ENCODE measurements around the gene EMP3. TPM values are rescaled to one million over a fixed set of nuclear protein-coding genes. Genes with fewer than 3 reads are reported as not detected.

Gene EMP3
- total and polyA plus RNA-seq, 9 of the 15 experiments (the other 6 are each of a cell fraction or from before 2014, with no cell fraction given), result 123 to 386 (median 296) TPM

DNA sequence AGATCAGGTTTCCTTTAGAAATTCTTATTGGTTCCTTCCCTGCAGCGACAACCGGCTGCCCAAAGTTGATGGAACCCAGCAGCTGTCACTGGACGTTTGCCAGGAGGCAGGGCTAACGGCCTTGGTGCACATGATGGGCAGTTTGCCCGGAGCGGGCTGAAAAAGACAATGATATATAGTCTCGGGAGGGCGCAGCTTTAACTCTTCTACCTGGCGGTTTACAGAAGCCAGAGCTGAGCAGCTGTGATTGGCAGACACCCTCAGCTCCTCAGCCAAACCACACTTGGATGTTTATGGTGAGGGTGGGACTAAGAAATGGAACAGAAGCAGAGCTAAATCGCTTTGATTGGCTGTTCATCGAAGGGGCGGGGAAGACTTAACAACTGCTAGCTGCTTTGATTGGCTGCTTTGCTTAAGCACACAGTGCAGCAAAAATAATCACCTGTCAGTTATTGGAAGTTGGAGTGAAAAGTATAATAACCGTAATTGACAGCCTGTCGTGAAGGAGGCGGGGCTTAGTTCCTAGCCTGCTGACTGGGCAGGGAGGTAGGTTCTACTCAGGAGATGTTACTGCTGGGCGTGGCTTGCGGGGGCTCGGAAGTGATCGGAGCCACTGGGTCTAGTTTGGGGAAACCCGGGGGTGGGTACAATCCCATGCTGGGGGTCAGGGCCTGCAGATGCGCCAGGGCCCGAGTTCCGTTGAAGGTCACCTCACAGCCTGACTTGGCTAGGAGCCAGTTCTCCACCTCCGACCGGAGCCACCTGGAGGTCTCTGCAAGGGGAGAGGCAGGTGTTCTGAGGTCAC, 7.5 kb downstream of the EMP3 start (continued):
- TF ChIP-seq, protein P1, sequence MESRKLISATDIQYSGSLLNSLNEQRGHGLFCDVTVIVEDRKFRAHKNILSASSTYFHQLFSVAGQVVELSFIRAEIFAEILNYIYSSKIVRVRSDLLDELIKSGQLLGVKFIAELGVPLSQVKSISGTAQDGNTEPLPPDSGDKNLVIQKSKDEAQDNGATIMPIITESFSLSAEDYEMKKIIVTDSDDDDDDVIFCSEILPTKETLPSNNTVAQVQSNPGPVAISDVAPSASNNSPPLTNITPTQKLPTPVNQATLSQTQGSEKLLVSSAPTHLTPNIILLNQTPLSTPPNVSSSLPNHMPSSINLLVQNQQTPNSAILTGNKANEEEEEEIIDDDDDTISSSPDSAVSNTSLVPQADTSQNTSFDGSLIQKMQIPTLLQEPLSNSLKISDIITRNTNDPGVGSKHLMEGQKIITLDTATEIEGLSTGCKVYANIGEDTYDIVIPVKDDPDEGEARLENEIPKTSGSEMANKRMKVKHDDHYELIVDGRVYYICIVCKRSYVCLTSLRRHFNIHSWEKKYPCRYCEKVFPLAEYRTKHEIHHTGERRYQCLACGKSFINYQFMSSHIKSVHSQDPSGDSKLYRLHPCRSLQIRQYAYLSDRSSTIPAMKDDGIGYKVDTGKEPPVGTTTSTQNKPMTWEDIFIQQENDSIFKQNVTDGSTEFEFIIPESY (CRISPR knock-in tag; IDR thresholded peaks at IDR 0.05), result no peak
- no peak for TF ChIP-seq KLF13 (tag; IDR thresholded peaks at IDR 0.05; ENCODE audit: borderline replicate concordance, low read depth)
- TF ChIP-seq MYBL2 (IDR thresholded peaks at IDR 0.05; ENCODE audit: low read depth), result no peak; the same call in 1 of the 2 replicates
- TF ChIP-seq MYBL2 (CRISPR knock-in tag; IDR thresholded peaks at IDR 0.05; ENCODE audit: borderline replicate concordance), result no peak
- TF ChIP-seq PHB (CRISPR knock-in tag; IDR thresholded peaks at IDR 0.05), result 0 out of 2 replicates have a peak, but pooled peaks have one; percentile 19
- no peak for TF ChIP-seq SIN3B (IDR thresholded peaks at IDR 0.05; ENCODE audit: low read depth)
- no peak for TF ChIP-seq FOXK1 (CRISPR knock-in tag; IDR thresholded peaks at IDR 0.05; ENCODE audit: borderline replicate concordance)
- TF ChIP-seq CBX3 (IDR thresholded peaks at IDR 0.05; ENCODE audit: borderline replicate concordance in 1 of 2, low read length in 2 of 2), result 0 out of 3 replicates have a peak, but pooled peaks of 1 of the 2 experiments have one; percentile 13
- TF ChIP-seq CHD4 (IDR thresholded peaks at IDR 0.05; ENCODE audit: insufficient read depth, insufficient replicate concordance, low read depth, low read length, poor library complexity, severe bottlenecking), result peak; percentile 5
- TF ChIP-seq ZNF444 (CRISPR knock-in tag; IDR thresholded peaks at IDR 0.05), result no peak
- TF ChIP-seq MYC (IDR thresholded peaks at IDR 0.05; ENCODE audit: low read depth, low read length), result peak; percentile 34; the same call in 1 of the 2 replicates
- no peak for TF ChIP-seq MYC (CRISPR knock-in tag; IDR thresholded peaks at IDR 0.05; ENCODE audit: borderline replicate concordance, low read depth)
- TF ChIP-seq, protein P2, sequence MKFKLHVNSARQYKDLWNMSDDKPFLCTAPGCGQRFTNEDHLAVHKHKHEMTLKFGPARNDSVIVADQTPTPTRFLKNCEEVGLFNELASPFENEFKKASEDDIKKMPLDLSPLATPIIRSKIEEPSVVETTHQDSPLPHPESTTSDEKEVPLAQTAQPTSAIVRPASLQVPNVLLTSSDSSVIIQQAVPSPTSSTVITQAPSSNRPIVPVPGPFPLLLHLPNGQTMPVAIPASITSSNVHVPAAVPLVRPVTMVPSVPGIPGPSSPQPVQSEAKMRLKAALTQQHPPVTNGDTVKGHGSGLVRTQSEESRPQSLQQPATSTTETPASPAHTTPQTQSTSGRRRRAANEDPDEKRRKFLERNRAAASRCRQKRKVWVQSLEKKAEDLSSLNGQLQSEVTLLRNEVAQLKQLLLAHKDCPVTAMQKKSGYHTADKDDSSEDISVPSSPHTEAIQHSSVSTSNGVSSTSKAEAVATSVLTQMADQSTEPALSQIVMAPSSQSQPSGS (CRISPR knock-in tag; IDR thresholded peaks at IDR 0.05), result no peak
- TF ChIP-seq, protein P3, sequence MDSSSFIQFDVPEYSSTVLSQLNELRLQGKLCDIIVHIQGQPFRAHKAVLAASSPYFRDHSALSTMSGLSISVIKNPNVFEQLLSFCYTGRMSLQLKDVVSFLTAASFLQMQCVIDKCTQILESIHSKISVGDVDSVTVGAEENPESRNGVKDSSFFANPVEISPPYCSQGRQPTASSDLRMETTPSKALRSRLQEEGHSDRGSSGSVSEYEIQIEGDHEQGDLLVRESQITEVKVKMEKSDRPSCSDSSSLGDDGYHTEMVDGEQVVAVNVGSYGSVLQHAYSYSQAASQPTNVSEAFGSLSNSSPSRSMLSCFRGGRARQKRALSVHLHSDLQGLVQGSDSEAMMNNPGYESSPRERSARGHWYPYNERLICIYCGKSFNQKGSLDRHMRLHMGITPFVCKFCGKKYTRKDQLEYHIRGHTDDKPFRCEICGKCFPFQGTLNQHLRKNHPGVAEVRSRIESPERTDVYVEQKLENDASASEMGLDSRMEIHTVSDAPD (CRISPR knock-in tag; IDR thresholded peaks at IDR 0.05), result no peak
- no peak for TF ChIP-seq BCL6 (CRISPR knock-in tag; IDR thresholded peaks at IDR 0.05)
- no peak for TF ChIP-seq NFE2 (IDR thresholded peaks at IDR 0.05; ENCODE audit: low read depth)
- no peak for TF ChIP-seq ZNF347 (CRISPR knock-in tag; IDR thresholded peaks at IDR 0.05; ENCODE audit: low read depth)
- no peak for TF ChIP-seq DNMT1 (IDR thresholded peaks at IDR 0.05)
- TF ChIP-seq, protein P4, sequence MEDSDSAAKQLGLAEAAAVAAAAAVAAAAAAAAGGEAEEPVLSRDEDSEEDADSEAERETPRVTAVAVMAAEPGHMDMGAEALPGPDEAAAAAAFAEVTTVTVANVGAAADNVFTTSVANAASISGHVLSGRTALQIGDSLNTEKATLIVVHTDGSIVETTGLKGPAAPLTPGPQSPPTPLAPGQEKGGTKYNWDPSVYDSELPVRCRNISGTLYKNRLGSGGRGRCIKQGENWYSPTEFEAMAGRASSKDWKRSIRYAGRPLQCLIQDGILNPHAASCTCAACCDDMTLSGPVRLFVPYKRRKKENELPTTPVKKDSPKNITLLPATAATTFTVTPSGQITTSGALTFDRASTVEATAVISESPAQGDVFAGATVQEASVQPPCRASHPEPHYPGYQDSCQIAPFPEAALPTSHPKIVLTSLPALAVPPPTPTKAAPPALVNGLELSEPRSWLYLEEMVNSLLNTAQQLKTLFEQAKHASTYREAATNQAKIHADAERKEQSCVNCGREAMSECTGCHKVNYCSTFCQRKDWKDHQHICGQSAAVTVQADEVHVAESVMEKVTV (CRISPR knock-in tag; IDR thresholded peaks at IDR 0.05), result no peak
- no peak for TF ChIP-seq STAT5B (CRISPR knock-in tag; IDR thresholded peaks at IDR 0.05)
- no peak for TF ChIP-seq ZNF408 (CRISPR knock-in tag; IDR thresholded peaks at IDR 0.05; ENCODE audit: low read depth)
- TF ChIP-seq NFE2L1 (tag; IDR thresholded peaks at IDR 0.05; ENCODE audit: borderline replicate concordance, low read depth), result no peak

All from K562 (cell line).